NCI-H1092 treated with DMSO at 0.1 percent for 48 hours (cell line): ENCODE results near the gene ADCK1.
"Not testable (repeated sequence)": the region's sequence is repeated elsewhere in the genome, so short reads cannot be mapped to it uniquely, and the experiment has no call there.

Experiments
- DNase-seq: peaks from one replicate; lab custom pipeline; 2025; lab: John Stamatoyannopoulos, UW

The ADCK1 gene, protein sequence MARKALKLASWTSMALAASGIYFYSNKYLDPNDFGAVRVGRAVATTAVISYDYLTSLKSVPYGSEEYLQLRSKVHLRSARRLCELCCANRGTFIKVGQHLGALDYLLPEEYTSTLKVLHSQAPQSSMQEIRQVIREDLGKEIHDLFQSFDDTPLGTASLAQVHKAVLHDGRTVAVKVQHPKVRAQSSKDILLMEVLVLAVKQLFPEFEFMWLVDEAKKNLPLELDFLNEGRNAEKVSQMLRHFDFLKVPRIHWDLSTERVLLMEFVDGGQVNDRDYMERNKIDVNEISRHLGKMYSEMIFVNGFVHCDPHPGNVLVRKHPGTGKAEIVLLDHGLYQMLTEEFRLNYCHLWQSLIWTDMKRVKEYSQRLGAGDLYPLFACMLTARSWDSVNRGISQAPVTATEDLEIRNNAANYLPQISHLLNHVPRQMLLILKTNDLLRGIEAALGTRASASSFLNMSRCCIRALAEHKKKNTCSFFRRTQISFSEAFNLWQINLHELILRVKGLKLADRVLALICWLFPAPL

DNA sequence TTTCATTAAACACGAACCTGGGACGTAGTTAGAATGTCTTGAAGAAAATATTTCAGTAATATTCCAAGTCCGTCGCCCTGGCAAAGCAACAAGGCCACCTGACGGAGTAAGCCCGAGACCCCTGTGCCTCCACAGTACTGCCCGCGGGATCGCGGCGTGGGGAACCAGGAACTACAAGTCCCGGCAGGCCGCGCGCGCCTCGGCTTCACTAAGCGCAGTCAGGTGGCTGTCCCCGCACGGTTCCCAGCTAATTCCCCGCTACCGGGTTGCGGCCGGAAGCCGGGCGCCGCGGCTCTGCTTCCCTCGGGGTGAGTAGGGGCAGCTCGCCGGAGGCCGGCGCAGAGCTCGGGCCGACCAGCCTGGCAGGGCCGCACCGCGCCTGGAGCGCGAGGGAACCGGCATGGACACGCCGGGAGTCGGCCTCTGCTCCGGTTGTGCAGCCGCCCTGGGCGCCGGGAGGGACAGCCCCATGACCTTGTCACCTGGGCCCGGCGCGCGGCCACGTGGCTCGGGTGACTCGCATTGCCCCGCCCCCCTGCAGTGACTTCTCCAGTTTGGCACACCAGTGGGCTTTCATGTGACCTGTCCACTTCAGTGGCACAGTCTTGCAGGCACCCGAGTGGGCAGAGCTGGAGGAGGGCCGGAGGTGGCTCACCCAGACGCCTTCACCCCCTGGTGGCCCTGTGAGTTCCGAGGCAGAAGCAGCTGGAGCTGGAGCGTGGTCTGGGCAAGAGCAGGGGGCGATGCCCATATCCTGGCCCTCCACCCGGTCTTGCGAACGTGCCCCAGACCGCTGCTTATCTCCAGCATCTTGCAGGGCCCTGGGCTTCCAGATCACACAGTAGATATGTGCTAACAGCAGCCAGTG is at the start of gene ADCK1:
Gene ADCK1 (plus strand): TSS at position 247 of the 868 bp plus-strand sequence. CDS start 18,870 bp downstream, outside the sequence.
- DNase-seq, result peak; percentile 83

DNA sequence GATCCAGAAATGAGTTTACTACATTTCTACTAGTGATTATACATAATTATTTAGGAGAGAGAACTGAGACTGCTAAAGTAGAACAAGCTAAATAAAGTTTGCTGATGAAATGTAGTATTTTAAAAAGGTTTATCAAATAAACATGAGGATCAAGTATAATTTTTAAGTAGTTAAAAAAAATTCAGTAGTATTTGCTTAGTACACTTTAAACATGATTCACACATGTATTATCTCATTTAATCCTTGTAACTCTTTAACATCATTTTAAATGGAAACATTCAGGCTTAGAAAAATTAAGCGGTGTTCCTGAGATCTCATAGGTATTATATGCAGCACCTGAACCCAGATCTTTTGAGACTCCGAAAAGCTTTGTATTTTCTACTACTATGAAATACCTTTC is 47.6 kb upstream of the ADCK1 start:
- no peak for DNase-seq

DNA sequence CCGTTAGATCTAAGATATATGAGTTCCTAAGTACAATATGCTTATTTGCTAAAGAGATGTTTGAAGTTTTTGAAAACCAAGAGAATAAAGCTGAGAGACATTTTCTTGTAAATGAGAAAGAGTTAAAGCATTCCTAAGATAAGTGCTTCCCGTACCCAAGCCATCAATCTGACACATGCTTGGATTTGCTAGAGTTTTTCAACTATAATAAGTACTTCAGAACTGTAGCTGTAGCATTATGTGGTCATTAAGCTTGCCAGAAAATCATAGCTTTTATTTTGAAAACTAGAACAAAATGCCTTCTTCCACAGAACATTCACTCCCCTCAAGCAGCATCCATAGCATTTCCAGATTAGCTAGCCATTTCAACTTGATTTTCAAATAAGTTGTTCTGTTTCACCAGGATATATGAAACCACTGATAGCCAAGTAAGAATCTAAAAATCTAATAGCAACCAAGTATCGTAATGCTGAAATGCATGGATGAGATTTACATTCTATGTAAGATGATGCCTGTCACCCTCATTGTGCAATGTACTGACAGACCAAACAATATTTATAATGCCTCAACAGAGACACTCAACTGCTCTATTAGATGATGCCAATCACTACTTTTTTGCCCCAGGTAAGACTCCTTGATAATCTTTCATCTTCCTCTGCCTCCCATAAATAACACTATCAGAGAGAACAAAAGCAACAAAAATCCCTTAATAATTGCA is 47.0 kb upstream of the ADCK1 start:
- no peak for DNase-seq

DNA sequence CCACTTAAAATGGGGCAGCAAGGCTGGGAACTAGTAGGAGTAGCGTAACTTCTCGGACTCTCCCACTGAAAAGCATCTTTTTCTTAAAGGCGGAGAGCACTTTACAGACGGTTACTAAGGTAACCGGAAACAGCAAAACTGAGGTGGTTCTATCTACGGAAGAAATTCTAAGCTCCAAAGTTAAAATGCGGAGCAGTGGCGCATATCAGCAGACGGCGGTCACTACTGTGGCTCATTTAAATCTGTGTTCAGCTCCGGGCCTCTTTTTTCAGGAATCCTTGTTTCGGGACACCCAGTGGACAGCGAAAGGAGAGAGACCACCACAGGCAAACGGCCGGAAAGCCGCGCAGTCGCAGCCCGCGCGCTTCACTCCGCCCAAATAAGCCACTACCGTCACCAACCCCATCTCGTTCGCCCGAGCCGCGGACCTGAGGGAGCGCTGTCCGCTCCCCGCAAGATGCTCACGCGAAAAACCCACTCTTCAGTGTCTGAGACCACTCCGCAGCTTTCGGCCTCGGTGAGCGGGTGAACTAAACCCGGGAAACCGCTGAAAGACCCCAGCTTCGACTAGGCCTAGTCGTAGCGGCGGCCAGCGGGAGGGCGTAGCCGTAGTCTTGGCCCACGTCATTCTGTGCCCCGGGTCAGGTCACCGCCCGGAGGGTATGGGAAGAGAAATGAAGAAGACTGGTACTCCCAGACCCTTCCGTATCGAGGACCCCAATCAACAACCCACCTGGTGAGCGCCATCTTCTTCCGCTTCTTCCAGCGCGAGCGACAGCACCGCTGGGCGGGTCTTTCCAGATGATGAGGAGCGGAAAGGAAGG is 39.3 kb upstream of the ADCK1 start, which contains the start of gene SNW1:
Gene SNW1 (minus strand): TSS at position 776 of the 824 bp plus-strand sequence. CDS start 29 bp downstream, at position 747.
- DNase-seq, result peak; percentile 96

DNA sequence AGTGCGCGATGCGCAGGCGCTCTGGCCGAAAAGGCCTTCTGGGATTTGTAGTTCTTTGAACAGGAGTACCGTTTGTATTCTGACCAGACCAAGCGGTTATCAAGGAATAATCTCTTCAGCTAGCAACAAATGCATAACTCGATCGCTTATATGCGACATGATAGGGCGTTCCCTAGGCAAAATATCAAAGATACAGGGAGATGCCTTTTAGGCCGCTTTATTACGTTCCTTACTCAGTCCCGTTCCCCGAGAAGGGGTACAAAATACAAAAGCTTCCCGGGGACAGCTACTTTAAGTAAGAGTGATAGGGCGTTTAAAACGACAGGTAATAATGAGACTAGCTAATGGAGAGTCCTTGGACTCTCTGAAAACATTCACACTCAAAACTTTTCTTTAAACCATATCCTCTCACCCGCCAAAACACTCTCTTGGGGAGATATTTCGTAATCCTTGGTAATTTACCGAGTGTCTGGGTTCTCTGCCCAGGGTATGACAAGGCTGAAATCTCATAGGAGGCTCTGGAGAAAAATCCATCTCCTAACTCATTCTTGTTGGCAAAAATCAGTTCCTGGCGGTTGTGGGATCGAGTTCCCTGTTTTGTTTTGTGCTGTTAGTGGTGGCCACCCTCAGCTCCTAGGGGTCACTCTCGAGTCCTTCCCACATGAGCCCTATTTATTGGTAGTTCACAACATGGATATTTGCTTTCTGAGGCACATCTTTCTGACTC is 38.5 kb upstream of the ADCK1 start:
- peak; percentile 33 for DNase-seq

DNA sequence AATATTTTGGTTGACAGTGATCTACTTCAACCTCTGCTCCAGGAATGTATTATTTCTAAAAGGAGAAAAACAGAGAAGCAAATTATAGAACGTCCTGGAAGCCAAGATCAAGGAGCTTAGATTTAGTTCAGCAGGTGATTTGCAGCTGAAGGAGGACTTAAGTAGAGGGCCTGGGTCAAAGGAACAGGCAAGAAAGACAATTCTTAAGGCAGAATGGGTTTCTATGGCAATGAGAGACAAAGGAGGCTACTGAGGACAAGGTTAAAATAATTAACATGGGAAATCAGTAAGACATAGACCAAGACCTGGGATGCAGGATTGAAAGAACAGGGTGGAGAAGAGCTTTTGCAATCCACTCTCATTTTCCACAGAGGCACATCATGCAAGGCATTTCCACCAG is 36.6 kb upstream of the ADCK1 start:
- no peak for DNase-seq

DNA sequence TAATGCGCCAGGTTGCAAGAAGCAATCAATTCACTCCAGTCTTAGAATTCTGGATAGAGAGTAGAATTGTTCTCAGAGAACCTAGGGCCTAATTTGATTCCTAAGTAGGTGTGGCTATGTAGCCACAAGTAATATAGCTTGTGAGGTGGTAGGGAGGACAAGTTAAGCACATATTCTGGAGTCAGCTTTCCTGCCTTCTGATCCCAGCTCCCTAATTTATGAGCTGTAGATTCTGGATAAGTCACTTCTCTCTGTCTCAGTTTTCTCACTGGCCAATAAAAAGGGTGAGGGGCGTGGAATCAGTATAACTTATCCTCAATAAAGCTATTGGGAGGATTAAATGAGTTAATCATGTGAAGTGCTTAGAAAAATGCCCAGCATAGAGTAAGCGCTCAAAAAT is 35.9 kb upstream of the ADCK1 start:
- DNase-seq, result no peak

DNA sequence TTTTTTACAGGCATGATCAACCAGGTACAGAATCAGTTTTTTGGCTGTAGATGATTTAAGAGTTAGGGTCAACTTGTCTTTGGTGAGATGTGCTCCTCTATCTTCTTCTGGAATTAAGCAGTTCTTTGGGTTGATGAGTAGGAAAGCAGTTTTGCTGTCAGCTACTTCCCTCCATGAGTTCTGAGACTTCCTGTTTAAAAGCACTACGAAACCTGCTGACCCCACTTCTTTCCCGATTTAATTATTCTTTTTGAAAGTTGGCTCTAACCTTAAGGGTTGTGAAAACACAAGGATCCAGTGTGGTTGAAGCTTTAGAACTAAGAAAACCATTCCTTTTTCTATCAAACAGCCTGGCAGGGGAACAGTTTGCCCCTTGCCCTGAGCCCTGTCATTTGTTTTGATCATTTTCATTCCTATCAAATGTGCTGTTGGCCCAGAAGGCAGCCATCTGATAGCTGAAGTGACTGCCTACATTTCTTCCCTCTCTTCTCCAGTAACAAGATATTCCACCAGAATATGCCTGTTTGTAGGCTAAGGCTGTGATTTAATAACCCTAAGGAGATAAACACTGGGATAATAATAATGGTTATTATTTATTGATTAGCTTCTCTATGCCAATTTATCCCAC is 31.4 kb upstream of the ADCK1 start:
- DNase-seq, result not testable (repeated sequence)

DNA sequence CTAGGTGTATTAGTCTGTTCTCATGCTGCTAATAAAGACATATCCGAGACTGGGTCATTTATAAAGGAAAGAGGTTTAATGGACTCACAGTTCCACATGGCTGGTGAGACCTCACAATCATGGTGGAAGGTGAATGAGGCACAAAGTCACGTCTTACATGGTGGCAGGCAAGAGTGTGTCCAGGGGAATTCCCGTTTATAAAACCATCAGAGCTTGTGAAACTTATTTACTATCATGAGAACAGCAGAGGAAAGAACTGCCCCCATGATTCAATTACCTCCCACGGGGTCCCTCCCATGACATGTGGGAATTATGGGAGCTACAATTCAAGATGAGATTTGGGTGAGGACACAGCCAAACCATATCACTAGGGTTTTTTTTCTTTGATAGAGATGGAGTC is 25.9 kb upstream of the ADCK1 start:
- not testable (repeated sequence) for DNase-seq

DNA sequence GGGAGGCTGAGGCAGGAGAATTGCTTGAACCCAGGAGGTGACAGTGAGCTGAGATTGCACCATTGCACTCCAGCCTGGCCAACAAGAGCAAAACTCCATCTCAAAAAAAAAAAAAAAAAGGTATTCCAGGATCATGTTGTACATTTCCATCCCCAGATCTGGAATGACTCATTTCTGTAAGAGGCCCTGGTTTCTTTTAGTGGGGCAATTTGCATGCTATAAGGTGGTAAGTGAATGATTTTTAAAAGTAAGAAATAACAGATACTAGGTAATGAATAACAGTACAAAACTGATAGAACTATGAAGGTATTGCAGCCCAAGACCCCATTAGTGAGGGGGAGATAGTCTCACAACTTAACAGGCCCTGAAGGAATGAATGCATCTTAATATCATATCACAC is 17.7 kb upstream of the ADCK1 start:
- DNase-seq, result no peak

DNA sequence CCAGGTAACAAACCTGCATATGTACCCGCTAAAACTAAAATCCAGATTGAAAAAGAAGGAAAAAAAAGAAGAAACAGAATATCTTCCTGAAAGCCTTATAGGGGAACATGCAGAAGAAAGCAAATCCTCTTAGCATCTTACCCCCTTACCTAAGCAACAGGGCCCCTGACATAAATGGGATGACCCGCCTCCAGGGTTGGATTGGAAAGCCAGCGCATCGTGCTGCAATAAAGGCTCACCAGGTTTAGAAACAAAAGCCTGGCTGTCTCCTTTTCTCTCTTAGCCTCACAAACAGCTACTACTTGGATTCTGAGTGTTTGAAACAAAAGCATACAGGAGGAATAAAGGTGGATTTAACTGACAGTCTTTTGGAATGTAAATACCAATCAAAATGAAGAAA is 13.8 kb upstream of the ADCK1 start:
- DNase-seq, result no peak

DNA sequence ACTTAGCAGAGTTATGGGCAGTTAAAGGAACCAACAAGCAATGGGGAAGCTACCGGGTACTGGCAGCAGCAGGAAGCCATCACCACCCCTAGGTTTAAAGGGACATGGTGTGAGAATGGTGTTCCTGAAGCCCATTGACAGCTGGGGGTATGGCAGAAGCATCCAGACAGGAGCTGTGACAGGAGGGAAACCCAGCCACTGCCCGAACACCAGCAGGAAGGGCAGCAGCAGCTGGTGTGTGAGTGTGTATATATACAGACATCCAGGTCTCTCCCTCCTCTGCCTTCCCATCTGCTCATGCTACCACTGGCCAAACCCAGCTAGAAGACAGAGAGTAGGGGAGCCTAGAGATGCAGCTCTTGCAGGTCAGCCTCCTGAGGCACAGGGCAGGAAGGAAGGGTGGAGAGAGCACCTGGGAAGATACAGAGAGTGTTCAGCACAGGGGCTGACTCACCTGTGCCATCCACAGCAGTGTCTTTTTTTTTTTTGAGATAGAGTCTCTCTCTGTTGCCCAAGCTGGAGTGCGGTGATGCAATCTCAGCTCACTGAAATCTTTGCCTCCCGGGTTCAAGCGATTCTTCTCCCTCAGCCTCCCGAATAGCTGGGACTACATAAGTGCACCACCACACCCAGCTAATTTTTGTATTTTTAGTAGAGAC is 9.2 kb upstream of the ADCK1 start:
- DNase-seq, result no peak

DNA sequence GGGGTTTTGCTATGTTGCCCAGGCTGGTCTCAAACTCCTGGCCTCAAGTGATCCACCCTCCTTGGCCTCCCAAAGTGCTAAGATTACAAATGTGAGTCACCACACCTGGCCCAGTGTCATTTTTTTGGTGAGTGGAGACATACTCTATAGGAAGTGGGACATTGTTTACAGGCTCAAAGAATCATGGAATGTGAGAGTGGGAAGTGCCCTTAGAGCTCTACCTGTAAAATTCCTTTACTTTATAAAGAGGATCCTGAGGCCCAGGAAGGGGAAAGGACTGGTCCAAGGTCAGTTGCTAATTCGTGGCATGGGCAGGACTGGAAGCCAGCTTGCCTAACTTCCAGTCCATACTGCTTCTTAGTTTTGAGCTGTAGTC is 8.7 kb upstream of the ADCK1 start:
- DNase-seq, result no peak

DNA sequence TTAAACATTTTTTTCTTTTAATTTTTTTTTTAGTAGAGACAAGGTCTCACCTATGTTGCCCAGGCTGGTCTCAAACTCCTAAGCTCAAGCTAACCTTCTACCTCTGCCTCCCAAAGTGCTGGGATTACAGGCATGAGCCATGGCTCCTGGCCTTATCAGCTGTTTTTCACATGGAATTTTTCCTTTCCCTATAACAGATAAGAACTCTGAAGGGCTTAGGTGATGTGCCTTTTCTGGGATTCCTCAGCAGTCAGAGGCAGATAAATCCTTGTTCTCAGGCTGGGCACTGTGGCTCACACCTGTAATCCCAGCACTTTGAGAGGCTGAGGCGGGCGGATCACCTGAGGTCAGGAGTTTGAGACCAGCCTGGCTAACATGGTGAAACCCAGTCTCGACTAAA is 6.7 kb upstream of the ADCK1 start:
- DNase-seq, result not testable (repeated sequence)

DNA sequence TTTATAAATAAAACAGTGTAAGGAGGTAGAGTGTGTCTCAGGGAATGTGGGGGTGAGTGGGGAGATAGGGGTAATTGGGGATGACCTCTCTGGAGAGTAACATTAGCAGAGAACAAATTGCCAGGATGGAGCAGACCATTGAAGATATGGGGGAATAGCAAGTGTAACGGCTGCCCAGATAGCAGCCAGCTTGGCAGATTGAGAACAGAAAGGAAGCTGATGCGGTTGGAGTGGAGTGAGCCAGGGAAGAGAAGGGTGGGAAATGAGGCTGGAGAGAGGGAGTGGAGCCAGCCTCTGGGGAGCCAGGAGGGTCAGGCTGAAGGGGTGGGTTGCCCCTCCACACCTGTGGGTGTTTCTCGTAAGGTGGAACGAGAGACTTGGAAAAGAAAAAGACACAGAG is 5.6 kb upstream of the ADCK1 start:
- no peak for DNase-seq

DNA sequence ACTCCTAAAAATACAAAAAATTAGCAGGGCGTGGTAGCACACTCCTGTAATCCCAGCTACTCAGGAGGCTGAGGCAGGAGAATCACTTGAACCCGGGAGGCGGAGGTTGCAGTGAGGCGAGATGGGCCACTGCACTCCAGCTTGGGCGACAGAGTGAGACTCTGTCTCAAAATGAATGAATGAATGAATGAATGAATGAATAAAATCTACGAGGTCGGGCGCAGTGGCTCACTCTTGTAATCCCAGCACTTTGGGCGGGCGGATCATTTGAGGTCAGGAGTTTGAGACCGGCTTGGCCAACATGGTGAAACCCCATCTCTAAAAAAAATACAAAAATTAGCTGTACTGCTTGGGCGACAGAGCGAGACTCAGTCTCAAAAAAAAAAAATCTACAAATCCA is 453 bp upstream of the ADCK1 start:
- not testable (repeated sequence) for DNase-seq

DNA sequence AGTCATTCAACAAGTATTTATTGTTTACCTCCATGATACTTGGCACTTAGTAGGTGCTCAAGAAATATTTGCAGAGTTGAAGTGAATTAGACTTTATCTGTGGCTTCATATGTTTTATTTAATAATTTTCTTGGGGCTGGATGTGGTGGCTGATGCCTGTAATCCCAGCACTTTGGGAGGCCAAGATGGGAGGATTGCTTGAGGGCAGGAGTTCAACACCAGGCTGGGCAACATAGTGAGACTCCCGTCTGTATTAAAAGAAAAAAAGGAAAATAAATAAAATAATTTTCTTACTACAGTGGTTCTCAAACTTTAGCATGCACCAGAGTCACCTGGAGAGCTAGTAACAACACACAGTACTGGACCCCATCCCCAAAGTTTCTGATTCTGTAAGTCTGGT is 905 bp downstream of the ADCK1 start:
- no peak for DNase-seq

DNA sequence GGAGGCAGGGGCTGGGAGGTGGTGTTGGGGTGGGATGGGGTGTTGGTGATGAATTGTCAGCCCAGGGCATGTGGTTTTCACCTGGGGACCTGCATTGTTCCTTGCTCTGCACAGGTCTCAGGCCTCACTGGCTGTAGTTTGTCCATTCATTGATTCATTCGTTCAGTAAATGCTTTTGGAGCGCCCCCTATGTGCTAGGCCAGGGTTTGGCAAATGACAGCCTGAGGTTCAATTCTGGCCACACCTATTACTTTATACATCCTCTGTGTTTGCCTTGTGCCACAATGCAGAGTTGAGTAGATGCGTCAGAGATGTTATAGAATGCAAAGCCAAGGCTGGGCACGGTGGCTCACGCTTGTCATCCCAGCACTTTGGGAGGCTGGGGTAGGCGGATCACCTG is 4.7 kb downstream of the ADCK1 start:
- DNase-seq, result no peak

DNA sequence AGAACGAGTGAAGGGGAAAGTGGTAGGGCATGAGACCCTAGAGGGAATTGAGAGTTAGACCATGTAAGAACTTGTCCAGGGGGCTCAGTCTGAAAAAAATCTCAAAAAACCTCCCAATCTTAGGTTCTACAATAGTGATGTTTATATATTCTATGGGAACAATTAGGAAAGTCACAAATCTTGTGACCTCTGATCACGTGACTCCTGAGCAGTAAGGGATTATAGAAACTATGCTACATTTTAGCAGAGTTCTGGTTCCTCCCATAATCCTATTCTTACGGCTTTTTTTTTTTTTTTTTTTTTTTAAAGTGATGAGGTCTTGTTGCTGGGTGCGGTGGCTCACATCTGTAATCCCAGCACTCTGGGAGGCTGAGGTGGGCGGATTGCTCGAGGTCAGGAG is 5.8 kb downstream of the ADCK1 start:
- no peak for DNase-seq

DNA sequence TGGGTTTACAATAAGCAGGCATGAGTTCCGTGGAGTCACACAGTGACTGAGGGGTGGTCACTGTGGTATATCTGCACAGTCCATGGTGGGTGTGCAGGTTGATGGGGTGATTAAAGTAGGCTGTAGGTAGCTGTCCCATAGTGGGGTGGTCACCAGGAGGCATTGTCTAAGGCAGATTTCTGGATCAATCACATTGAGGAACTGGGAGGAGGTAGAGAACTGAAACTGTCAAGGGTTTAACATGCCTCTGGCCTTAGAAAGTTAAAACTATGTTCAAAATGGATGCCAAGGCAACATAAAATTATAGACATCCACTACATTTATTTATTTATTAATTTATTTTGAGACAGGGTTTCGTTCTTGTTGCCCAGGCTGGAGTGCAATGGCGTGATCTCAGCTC is 8.3 kb downstream of the ADCK1 start:
- no peak for DNase-seq
